Stimulated activated CD4-positive, alpha-beta T cell treated with anti-CD3 and anti-CD28 coated beads, Interleukin-4, amount 100 ng/mL, for 1 hour (primary cell): ENCODE results near the gene IKZF3.
"Not testable (repeated sequence)": the region's sequence is repeated elsewhere in the genome, so short reads cannot be mapped to it uniquely, and the experiment has no call there.

Experiments used
- DNase-seq: peaks from one replicate; pipeline ENCODE4 v3.0.0-alpha.2; 2020

IKZF3 gene

DNA sequence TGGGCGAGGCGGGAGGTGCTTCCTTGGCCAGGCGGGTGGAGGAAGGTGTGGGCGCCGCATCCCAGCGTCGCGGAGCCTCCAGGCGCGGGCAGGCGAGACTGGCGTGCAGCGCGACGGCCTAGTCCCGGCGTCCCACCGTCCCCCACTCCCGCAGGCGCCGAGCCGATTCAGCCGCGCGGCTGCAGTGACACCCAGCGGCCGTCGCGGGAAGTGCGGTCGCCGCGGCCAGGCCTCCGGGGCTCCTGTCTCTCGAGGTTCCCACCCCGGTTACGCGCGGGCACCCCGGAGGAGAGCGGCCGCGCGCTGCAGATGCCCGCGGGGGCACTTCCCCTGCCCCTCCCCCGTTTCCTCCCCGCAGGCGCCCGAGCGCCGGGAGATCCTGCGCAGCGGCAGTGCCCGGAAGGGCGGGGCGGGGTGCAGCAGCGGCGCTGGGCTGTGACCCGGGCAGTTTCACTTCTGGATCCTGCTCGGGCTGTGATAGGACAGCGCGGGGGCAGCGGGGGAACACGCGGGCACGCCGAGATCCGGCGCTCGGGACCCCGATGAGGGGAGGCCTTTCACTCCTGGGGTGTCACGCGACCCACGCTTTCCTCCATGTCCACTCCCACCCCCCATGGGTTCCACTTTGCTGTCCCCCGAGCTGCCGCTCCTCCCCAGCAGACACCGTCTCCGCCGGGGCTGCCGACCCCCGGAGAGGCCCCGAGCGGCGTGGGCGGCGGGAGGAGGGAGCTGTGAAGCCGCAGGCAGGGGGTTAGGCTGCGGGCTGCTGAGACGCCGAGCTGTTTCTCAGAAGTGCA is 109.8 kb downstream of the IKZF3 start:
- peak; percentile 93 for DNase-seq

DNA sequence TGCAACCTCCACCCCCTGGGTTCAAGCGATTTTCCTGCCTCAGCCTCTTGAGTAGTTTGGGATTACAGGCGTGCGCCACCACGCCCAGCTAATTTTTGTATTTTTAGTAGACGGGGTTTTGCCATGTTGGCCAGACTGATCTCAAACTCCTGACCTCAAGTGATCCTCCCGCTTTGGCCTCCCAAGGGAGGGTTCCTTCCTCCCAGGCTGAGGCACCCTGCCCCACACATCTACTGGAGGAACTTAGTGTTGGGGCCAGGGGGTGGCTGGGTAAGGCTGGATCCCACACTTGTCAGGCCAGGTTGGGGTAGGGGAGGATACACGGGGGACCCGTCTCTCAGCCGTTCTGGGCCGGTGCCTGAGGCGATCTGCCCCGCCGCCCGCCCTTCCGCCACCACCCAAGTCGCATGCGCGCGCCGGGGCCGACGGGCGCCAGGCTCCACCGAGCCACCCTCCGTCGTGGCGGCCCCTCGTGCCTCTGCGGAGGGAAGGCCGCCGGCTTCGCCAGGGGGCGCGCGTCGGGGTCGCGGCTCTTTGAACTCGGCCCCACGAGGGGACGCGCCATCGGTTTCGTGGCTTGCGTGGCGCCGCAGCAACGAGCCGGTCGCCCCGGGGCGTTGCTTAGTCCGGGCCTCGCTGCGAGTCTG is 110.5 kb downstream of the IKZF3 start:
- DNase-seq, result peak; percentile 73

DNA sequence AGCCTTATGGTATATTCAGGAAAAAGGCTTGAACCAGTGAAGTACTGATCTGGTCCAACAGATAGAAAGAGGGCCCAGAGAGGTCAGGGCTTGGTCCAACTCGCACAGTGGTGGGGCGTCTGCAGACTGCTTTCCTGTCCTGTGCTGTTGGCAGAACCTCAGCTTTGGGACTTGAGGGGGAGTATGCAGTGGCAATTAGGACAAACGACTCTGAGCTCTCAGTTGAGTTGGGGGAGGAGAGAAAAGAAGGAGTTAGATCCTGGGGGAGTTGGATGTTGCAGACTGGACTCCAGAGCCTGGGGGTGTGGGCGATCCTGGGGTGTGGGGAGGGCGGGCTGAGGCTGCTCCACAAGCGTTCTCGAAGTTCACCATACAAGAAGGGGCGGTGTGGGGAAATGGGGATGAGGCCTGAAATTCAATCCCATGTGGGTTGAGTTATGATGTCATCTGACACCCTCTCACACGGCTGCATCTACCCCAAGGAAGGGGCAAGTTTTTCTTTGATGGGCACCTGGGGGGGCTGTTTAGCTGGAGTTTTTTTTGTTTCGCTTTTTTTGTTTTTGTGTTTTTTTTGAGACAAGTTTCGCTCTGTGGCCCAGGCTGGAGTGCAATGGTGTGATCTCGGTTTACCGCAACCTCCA is 111.8 kb downstream of the IKZF3 start:
- DNase-seq, result no peak

DNA sequence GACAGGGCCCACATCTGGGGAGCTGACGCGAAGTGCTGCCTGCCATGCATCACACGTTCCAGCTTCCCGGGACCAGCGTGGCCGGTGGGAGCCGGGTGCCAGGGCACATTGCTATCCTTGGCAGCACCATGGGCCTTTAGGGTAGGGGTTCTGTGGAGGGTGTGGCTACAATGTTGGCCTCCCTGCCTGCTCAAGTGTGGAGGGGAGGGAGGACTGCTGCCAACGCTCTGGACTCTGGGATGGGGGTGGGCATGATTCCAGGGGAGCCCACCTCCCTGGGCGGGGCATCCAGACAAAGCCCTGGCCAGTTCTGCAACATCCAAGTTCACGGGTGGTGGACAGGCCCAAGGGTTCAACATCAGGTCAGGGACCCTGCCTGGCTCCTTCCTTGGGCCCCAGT is 112.5 kb downstream of the IKZF3 start:
- DNase-seq, result no peak

DNA sequence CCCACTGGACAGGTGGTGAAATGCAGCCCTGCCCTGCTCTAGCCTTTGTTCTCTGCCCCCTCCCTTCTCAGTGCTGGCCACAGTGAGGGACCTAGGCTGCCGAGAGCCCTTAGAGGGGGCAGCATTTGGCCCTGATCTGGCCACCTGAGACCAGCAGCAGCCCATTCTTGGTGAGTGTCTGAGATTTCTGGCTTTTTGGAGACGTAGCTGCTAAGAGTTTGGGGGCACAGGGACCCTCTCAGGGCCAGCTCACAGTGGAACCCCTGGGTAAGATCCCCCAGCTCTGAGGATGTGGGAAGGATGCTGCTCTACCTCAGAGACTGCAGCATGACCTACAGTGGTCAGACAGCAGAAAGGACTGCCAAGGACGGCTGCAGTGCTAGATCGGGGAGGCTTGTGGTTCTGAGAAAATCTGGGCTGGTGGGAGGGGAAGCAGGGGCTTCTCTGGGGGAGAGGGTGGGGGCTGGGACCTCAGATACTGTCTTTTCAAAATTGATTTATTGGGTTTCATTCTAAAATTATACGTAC is 113.0 kb downstream of the IKZF3 start:
- no peak for DNase-seq

DNA sequence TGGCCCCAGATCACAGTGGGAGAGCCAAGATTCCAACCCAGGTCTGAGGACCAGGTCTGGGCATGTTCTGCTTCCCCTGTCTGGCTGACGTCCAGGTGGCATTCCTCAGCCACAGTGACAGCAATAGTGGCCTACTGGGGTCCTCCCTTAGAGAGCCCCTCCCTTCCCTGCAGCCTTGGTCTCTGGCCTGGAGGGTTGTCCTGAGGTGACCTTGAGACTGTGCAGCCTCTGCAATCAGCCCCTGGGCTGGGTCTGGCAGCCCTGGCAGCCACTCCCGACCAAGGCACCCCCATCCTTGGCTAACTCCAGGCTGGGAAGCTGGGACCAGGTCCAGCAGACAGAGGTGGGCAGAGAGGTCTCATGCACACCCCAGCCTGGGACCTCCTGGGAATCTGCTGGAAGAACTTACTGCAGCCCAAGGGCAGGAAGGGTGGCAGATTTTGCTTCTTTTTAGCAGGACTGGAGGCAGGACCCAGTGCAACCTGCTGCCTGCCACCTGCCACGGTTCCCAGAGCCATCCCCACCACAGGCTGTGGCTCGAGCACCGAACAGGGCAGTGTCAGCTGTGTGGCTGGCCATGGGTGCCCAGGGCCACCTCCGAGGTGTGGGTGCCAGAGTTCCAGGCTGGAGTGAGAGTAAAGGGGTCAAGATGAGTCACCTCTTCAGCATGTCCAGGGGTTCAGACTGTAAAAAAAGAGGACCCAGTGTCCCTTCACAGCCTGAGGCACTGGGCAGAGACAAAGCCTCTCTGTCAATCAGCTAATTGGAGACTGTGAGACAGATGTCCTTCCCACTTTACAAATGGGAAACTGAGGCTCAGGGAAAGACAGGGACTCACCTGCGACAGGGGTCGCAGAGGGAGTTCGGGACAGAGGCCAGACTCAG is 113.7 kb downstream of the IKZF3 start:
- no peak for DNase-seq

DNA sequence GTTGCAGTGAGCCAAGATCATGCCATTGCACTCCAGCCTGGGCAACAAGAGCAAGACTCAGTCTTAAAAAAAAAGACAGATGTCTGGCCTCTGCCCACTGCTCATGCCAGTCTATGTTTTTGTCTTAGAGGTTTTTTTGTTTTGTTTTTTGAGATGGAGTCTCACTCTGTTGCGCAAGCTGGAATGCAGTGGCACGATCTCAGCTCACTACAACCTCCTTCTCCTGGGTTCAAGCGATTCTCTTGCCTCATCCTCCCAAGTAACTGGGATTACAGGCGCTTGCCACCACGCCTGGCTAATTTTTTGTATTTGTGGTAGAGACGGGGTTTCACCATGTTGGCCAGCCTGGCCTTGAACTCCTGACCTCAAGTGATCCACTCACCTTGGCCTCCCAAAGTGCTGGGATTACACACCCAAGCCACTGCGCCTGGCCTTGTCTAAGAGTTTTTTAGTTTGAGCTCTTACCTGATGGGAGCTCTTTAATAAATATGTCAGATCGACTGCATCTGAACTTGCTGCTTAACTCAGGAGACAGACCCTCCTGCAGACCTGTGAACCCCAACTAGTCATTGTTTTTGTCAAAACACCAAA is 115.6 kb downstream of the IKZF3 start:
- not testable (repeated sequence) for DNase-seq

DNA sequence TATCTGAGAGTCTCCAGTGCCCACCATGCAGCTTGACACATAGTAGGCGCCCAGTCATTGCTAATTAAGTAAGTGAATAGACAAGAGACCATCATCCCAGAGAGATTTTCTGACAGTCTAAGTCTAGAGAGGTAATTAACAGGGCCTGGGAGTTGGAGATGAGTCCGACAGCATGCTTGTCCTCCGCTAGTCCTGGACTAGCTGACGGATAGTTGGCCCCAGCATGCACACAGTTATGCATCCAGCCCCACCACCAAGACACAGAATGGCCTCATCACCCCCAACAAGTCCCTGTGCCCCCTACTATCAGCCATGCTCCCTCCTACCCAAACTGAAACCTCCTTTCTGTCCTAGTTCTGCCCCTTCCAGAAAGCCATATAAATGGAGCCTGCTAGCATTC is 116.4 kb downstream of the IKZF3 start:
- DNase-seq, result no peak

DNA sequence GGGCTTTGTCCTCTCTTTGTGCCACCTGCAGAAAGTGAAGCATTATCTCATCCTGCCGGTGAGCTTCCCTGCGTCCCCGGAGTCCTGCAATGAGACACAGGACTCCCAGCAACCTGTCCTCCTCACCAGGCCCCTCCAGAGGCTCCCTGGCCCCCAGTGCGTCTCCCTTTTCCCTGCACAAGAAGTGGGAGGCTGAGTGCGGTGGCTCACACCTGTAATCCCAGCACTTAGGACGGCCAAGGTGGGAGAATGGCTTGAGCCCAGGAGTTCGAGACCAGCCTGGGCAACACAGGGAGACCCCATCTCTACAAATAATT is 118.0 kb downstream of the IKZF3 start:
- DNase-seq, result no peak

DNA sequence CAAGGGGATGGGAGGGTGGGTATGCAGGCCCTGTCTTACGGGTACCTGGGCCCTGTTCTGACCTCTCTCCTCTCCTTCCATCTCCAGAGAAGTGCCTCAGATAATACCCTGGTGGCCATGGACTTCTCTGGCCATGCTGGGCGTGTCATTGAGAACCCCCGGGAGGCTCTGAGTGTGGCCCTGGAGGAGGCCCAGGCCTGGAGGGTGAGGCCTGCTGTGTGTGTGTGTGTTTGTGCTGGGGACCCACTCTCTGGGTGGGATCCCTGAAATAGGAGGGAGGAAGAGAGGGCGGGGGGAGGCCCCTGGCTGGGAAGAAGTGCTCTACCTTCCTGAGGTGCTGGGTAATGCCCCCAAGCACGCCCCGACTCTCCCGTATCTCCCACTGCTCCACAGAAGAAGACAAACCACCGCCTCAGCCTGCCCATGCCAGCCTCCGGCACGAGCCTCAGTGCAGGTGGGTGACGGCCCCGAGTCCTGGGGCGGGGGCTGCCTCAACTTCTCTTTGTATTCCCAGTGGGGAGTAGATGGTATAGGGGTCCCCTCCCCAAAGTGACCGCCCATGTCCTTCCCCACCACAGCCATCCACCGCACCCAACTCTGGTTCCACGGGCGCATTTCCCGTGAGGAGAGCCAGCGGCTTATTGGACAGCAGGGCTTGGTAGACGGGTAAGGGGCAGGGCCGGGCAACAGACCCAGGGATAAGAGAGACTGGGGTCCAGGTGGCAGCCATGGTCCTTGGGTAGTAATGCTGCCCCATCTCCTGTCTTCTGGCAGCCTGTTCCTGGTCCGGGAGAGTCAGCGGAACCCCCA is 118.6 kb downstream of the IKZF3 start:
- DNase-seq, result no peak

DNA sequence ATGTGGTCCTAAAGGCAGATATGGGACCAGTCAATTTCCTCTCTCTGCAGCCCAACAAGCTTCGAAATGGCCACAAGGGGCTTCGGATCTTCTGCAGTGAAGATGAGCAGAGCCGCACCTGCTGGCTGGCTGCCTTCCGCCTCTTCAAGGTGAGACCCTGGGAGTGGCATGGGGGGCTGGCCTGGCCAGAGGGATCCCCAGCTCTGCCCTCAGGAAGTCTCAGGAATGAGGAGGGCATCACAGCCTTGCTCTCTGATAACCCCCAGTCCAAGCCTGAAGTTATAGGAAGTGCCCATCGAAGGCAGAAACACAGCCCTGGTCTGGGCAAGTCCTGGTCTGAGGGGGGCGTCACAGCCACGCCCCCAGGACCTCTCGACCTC is 119.3 kb downstream of the IKZF3 start:
- no peak for DNase-seq

DNA sequence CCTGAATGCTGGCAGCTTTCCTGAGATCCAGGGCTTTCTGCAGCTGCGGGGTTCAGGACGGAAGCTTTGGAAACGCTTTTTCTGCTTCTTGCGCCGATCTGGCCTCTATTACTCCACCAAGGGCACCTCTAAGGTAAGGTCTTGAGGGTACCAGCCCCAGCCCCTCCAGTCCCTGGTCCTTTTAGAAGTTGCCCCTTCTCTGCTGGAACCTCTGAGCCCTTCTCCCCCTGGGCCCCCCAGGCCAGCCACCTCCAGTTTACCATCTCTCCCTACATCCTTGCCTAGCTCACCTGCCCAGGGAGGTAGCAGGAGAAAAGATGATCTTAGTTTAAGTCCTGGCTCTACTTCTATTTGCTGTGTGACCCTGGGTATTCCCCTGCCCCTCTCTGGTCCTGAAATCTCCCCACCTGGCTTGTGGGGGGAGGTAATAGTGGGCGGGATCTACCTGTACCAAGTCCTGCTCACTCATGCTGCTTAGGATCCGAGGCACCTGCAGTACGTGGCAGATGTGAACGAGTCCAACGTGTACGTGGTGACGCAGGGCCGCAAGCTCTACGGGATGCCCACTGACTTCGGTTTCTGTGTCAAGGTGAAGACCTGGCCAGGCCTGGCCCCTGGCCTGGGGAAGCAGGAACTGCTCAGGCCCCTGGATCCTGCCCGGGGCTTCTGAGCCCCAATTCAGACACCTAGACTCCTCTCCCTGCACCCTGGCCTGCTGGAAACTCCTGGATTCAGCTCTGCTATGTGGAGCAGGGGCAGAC is 119.9 kb downstream of the IKZF3 start:
- no peak for DNase-seq

DNA sequence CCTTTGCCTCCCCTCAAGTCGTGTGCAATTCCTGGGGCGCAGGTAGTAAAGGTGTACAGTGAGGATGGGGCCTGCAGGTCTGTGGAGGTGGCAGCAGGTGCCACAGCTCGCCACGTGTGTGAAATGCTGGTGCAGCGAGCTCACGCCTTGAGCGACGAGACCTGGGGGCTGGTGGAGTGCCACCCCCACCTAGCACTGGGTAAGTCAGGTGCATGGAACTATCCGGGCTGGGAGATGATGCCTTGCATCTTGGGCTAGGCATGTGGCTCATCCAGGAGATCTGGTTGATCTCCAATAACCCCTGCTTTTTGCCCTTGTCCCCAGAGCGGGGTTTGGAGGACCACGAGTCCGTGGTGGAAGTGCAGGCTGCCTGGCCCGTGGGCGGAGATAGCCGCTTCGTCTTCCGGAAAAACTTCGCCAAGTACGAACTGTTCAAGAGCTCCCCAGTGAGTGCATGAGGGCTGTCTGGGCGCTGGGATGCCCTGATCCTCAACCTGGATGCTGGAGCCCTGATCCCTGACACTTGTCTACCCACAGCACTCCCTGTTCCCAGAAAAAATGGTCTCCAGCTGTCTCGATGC is 121.2 kb downstream of the IKZF3 start:
- no peak for DNase-seq

DNA sequence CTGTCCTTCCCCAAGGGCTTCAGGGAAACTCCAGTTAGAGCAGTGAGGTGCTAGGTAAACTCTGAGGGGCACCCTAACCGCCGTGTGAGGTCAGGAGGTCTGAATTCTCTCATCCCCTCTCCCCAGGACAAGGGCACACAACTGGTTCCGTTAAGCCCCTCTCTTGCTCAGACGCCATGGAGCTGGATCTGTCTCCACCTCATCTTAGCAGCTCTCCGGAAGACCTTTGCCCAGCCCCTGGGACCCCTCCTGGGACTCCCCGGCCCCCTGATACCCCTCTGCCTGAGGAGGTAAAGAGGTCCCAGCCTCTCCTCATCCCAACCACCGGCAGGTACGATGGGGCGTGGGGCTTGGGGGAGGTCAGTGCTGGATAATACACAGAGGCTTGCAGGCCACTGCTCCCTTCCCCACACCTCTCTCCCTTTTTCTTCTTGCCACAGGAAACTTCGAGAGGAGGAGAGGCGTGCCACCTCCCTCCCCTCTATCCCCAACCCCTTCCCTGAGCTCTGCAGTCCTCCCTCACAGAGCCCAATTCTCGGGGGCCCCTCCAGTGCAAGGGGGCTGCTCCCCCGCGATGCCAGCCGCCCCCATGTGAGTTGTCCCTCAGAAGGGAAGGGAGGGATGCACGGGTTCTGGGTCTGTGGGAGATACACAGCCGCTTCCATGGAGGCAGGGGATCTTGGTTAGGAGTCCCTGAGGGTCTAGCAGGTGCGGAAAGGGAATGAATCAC is 121.8 kb downstream of the IKZF3 start:
- DNase-seq, result no peak

DNA sequence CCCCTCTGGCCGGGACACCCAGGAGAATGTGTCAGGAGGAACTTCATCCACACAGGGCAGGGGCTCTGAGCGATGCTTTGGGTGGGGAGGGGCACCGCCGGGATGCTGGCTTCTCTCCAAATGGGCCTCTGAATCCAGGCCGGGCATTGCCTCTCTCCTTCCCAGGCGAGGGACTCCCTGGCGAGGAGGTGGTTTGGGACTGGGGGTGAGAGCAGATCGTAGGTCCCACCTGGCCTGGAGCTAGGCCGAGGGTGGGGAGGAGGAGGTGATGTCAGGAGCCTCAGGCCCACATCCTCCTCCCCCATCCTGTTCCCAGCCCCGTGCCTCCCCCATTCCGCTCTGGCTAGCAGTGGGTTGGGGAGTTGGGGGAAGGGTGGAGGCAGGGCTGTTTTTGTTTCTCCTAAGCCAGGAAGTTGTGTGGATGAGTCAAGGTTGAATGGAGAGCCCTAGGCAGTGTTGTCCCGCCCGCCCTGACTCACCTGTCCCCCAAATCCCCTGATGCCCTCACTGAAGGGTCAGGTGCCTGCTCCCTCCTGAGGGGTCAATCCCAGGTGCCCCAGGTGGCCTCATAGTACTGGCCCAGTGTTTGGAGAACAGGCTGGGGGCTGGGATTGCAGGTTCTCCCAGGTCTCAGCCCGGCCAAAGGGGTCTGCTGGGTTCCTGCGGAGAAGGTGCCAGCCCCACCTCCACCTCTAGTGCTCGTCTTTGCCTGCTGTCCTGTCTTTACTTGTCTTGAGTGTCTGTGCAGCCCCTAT is 123.6 kb downstream of the IKZF3 start:
- DNase-seq, result no peak

DNA sequence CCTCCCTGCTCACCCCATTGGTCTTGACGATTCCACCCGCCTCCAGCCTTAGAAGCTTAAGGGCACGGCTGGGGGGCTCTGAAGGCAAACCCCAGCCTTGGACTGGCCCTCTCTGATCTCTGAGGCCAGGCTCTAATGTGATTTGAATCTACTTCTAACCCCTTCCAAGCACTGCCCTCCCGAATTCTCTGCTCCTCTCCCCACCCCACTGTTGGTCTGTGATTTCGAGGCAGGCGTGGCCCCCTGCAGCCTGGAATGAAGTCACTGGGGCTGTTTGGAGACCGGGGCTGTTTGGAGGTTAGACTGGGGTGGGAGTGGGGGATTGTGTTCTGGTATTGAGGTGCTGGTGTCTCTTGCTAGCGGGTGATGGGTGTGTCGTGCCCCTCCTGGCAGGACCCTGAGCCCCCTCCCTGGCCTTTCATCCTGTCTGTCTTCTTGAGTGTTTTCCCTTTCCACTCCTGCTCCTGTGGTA is 124.2 kb downstream of the IKZF3 start:
- no peak for DNase-seq

DNA sequence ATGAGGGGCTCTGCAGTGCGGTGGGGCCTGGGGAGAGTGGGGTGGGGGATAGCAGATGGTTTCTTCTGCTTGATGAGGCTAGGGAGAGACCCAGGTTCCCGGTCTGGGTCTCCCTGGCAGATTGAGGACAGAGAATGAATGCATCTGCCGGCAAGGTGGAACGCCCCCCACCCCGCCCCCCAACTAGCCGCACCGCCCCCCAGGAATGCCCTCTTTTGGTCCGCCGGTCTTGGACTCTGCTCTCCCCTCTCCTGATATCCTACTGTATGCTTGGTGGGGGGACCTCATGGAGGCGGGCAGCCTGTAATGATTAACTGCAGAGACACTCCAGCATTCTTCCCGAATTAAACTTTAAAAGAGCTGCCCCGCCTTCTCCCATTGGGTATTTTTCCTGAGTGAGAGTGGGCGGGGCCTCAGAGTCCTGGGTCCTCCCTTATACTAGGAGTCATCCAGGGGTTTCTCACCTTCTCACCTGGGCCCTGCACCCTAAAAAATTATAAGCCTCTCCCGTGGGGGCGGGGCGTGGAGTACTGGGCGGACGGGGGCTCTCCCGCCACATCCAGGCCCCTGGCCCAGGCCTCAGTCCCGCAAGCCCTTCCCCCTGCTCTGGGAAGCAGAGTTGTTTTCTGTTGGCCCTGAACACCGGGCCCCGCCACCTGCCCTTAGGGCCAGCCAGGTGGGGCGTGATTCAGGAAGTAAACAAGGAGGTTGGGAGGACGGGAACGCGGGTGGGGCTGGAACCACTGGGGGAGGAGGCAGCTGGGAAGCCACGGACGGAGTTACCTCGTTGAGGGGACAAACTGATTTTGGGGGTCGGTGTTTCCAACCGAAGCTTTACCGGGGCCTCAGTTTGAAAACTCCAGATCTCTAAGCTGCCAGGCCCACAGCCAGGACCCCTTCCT is 124.9 kb downstream of the IKZF3 start:
- no peak for DNase-seq

DNA sequence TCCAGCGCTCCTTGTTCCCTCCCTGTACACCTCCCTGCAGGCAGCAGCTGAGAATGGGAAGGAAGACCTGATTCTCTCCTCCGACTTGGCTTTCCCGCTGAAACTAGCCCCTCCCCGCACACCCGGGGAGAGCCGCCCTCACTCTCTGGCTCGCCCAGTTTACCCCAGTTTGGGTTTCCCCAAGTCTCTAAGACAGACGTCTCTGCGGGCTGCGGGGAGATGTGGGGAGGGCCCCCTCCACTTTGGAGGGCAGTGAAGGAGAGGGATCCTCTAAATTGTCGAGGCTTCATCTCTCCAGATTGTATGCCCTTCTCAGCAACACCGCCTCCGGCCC is 125.6 kb downstream of the IKZF3 start:
- DNase-seq, result peak; percentile 53
